ENCODE measurements around the gene GDAP2.

GRCh38 chr1:117976381-117976780 lies 47.0 kb upstream of the GDAP2 start:
- no peak for TF ChIP-seq POLR2AphosphoS5 (IDR thresholded peaks at IDR 0.05; ENCODE audit: low read depth, low read length)
- TF ChIP-seq TAF1 (IDR thresholded peaks at IDR 0.05; ENCODE audit: borderline replicate concordance, insufficient read depth, low read length), result no peak
- no peak for TF ChIP-seq SIN3A (IDR thresholded peaks at IDR 0.05; ENCODE audit: borderline replicate concordance, insufficient read depth, low read length)

Data from PFSK-1 (cell line).